Measurements from ENCODE around the gene VSIG4. TPM values are rescaled to one million over a fixed set of nuclear protein-coding genes. Genes with fewer than 3 reads are reported as not detected.

Gene VSIG4
- total RNA-seq, 3 donors from 2014 or later (not counting 1 experiment from before 2014, with no cell fraction given), result 0.32 to 1.3 TPM; not detected in 1

GRCh38 chrX:65994519-65995506 lies 45.1 kb downstream of the VSIG4 start:
- no peak for ATAC-seq
- Mint-ChIP-seq H3K4me1 (peaks cover 6 to 18% of the 10 kb centered on the region in 2 donors), H3K4me3 (no peak overlapping the region), H3K36me3 (no peaks in the 10 kb centered on the region), H3K9me3 (no peaks in the 10 kb centered on the region), H3K27ac (peak overlapping the region in 1 of 2 donors; percentile 76), H3K27me3 (ENCODE audit: low read depth in 2 of 2) (no peaks in the 10 kb centered on the region)
- Histone ChIP-seq H3K27me3 (ENCODE audit: control insufficient read depth, insufficient read depth, low read length) (no peaks in the 10 kb centered on the region), H3K36me3 (ENCODE audit: control insufficient read depth, insufficient read depth, low read length) (no peaks in the 10 kb centered on the region), H3K4me1 (ENCODE audit: control insufficient read depth, insufficient read depth, low read length) (peaks cover 9% of the 10 kb centered on the region), H3K27ac (ENCODE audit: low read length) (peak overlapping the region; percentile 45), H3K4me3 (ENCODE audit: low read length) (no peak overlapping the region), H3K9me3 (ENCODE audit: control insufficient read depth, insufficient read depth, low read length) (no peaks in the 10 kb centered on the region)
- no CpG with 5 or more reads among the region's 3 CpGs for WGBS (ENCODE audit: insufficient coverage)
- intact Hi-C loops (cut with micrococcal nuclease), result no loop called here
- DNase-seq, result no peak
- no peak for TF ChIP-seq CTCF (IDR thresholded peaks at IDR 0.05)

GRCh38 chrX:65993915-65994460 lies 45.9 kb downstream of the VSIG4 start:
- Mint-ChIP-seq H3K27me3 (ENCODE audit: low read depth in 2 of 2) (no peaks in the 10 kb centered on the region), H3K4me1 (peaks cover 6 to 18% of the 10 kb centered on the region in 2 donors), H3K4me3 (no peak overlapping the region), H3K36me3 (no peaks in the 10 kb centered on the region), H3K27ac (peak overlapping the region; percentile 12 to 76), H3K9me3 (no peaks in the 10 kb centered on the region)
- TF ChIP-seq CTCF (IDR thresholded peaks at IDR 0.05), result no peak
- no peaks in the 10 kb centered on the region for H3K9me3 ChIP-seq (ENCODE audit: control insufficient read depth, insufficient read depth, low read length)
- DNase-seq, result no peak
- peak in 1 of 3 donors; percentile 24 for ATAC-seq
- no peaks in the 10 kb centered on the region for H3K36me3 ChIP-seq (ENCODE audit: control insufficient read depth, insufficient read depth, low read length)
- H3K4me1 ChIP-seq (ENCODE audit: control insufficient read depth, insufficient read depth, low read length), result peaks cover 9% of the 10 kb centered on the region
- intact Hi-C loops (cut with micrococcal nuclease), result no loop called here
- H3K4me3 ChIP-seq (ENCODE audit: low read length), result no peak overlapping the region
- no peaks in the 10 kb centered on the region for H3K27me3 ChIP-seq (ENCODE audit: control insufficient read depth, insufficient read depth, low read length)
- WGBS (ENCODE audit: insufficient coverage), result 50% methylated on average over 2 of the region's 2 CpGs
- H3K27ac ChIP-seq (ENCODE audit: low read length), result no peak overlapping the region

GRCh38 chrX:65993332-65993731 lies 46.5 kb downstream of the VSIG4 start:
- Histone ChIP-seq H3K4me1 (ENCODE audit: control insufficient read depth, insufficient read depth, low read length) (peaks cover 9% of the 10 kb centered on the region), H3K4me3 (ENCODE audit: low read length) (no peak overlapping the region), H3K36me3 (ENCODE audit: control insufficient read depth, insufficient read depth, low read length) (no peaks in the 10 kb centered on the region), H3K27ac (ENCODE audit: low read length) (no peak overlapping the region), H3K27me3 (ENCODE audit: control insufficient read depth, insufficient read depth, low read length) (no peaks in the 10 kb centered on the region), H3K9me3 (ENCODE audit: control insufficient read depth, insufficient read depth, low read length) (no peaks in the 10 kb centered on the region)
- peak in 2 of 3 donors; percentile 34 to 65 for ATAC-seq
- peaks cover 6 to 18% of the 10 kb centered on the region in 2 donors for H3K4me1 Mint-ChIP-seq
- H3K27me3 Mint-ChIP-seq (ENCODE audit: low read depth in 2 of 2), result no peaks in the 10 kb centered on the region
- WGBS (ENCODE audit: insufficient coverage), result 29% methylated on average over 2 of the region's 2 CpGs
- H3K4me3 Mint-ChIP-seq, result no peak overlapping the region
- DNase-seq, result no peak
- no peaks in the 10 kb centered on the region for H3K9me3 Mint-ChIP-seq
- TF ChIP-seq CTCF (IDR thresholded peaks at IDR 0.05), result no peak
- H3K36me3 Mint-ChIP-seq, result no peaks in the 10 kb centered on the region
- intact Hi-C loops (cut with micrococcal nuclease), result no loop called here
- H3K27ac Mint-ChIP-seq, result peak overlapping the region; percentile 12 to 76

Measured in natural killer cell (primary cell).